GM12874 (cell line): Measurements from ENCODE around the gene KCNJ9.

Experiments
- TF ChIP-seq, protein P1 (sequence below): IDR thresholded peaks from 2 replicates; pipeline ENCODE4 v1.5.1; 2011; ENCODE audit warnings: low read depth, mild to moderate bottlenecking, control low read depth, low read length, moderate library complexity; ENCODE audit not compliant: insufficient read depth

KCNJ9 gene

DNA sequence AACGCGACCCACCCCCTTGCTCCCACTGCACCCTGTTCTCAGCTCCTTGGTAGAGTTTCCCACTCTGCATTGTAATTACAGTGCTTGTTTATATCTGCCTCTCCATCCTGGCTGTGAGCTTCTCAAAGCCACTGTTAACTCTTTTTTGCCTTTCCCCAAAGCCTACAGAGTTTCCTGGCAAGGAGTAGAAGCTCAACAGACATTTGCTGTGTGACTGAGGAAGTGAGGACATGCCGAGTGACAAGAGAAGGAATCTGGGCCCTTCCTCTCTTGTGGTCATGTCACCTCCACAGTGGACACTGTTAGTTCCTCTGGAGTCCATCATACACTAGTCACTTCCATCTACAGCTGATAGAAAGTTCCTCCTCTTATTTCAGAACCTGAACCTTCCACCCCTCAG is 23.1 kb downstream of the KCNJ9 start:
- TF ChIP-seq, protein P1, sequence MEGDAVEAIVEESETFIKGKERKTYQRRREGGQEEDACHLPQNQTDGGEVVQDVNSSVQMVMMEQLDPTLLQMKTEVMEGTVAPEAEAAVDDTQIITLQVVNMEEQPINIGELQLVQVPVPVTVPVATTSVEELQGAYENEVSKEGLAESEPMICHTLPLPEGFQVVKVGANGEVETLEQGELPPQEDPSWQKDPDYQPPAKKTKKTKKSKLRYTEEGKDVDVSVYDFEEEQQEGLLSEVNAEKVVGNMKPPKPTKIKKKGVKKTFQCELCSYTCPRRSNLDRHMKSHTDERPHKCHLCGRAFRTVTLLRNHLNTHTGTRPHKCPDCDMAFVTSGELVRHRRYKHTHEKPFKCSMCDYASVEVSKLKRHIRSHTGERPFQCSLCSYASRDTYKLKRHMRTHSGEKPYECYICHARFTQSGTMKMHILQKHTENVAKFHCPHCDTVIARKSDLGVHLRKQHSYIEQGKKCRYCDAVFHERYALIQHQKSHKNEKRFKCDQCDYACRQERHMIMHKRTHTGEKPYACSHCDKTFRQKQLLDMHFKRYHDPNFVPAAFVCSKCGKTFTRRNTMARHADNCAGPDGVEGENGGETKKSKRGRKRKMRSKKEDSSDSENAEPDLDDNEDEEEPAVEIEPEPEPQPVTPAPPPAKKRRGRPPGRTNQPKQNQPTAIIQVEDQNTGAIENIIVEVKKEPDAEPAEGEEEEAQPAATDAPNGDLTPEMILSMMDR = no peak

DNA sequence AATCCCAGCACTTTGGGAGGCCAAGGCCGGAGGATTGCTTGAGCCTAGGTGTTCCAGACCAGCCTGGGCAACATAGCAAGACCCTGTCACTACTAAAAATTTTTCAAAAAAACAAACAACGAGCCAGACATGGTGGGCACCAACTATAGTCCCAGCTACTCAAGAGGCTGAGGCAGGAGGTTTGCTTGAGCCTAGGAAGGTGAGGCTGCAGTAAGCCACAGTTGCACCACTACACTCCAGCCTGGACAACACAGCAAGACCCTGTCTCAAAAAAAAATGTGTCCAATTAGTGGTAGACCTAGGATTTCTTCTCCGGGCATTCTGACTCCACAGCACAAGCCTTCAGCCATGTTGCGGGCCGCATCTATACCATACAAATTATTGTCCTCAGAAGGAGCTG is 23.8 kb downstream of the KCNJ9 start:
- TF ChIP-seq, protein P1 = no peak

DNA sequence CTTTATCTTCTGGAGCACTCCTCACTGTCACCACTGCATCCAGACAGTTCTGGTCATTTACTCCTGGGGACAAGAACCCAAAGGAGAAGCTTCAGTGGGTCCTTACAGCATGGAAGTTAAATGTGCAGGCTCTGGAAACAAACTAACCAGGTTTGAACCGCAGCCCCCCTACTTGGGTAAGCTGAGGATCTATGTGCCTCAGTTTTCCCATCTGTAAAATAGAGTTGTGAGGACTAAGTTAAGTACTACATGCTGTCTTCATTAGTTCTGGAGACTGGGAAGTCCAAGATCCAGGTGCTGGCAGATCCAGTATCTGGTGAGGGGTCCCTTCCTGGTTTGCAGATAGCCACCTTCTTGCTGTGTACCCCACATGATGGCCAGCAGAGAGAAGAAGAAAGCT is 26.2 kb downstream of the KCNJ9 start:
- TF ChIP-seq, protein P1 = no peak

DNA sequence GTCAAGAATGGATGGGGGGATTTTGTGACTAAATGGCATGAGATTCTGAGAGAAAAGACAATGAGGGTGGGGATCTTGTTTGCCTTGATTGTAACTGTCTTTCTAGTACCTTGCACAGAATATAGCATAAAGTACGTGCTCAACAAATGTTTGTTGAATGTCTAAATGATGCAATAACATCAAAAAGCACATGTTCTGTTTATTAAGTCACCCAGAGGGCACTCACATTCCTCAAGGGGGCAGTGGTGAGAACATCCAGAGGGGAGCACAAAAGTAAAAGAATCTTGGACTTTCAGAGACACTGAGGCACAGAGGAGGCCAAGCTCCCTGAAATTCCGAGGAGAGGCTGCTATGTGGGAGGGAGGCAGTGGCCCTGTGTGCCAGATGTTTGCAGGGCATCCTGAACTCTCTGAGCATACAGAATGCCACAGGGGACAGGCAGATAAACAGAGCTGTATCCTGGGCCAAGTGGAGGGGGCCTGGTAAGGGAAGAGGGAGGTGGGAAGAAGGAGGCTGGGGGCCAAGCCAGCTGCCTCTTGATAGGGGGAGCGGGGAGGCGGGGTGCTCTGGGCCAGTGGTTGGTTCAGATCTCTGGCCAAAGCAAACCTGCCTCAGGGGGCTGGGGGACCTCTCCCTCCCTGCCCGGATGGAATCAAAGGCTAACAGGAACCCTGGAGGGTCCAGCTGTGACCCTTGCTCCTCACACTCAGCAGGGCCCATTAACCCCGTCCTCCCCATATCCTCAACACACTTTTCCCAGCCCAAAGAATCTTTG is 27.7 kb downstream of the KCNJ9 start:
- TF ChIP-seq, protein P1 = peak; percentile 48; the same call in 1 of the 2 replicates

DNA sequence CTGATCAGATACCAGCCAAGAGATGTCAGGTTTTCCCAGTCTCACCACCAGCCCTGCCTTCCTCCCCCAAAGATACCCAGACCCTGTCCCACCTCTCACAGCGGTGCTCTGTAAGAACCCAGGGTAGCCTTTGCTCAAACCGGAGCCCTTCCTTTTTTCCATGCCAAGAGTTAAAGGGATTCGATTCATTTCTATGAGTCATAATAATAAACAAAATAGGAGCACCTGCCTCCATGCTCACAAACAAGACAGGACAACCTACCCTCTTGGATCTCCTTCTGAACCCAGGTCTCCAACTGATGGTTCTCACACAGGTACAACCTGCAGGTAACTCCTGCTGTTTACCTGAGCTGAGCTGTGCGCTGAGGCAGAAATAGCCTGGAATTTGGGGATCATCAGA is 28.3 kb downstream of the KCNJ9 start:
- TF ChIP-seq, protein P1 = no peak

DNA sequence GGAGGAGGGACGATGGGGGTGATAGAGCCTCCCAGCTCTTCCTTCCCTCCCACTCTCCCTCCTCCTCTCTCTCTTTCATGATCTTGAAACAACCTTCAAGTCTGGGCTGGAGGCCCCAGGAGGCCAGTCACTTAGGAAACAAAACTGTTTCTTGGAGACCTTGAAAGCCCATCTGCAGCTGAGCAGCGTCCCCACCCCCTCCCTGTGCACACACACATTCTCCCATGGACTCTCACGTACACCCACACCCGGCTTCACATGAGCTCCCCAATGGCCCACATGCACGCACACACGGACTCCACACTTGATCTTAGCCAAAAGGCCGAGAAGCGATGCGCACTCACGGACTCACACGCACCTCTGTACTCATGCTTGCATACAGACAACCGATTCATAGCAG is 31.0 kb downstream of the KCNJ9 start:
- TF ChIP-seq, protein P1 = no peak

DNA sequence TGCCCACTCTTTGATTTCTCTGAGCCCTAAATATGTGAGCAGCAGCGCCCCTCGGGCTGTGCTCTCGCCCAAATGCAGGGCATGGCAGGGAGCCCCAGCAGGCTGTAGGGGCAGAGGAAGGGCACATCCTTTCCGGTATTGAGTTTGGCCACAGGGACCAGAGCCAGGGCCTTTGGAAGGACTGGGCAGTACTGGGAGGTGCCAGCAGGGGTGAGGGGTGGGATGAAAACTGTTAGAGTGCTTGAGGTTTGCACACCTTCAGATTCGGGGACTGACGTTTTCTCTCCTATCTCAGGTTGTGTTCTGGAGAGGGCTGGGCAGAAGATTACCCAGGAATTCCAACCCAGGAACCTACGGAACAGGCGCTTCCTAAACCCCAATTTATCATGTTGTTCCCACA is 32.1 kb downstream of the KCNJ9 start:
- TF ChIP-seq, protein P1 = no peak
